ENCODE measurements around the gene FCRLB. TPM values are rescaled to one million over a fixed set of nuclear protein-coding genes. Genes with fewer than 3 reads are reported as not detected.

The FCRLB gene
- total RNA-seq, 1 donor from 2014 or later = 2.8 TPM

- no peaks in the 10 kb centered on the region for H3K4me1 ChIP-seq
- intact Hi-C loops (cut with DNase I) = no loop called here
- H3K4me3 ChIP-seq = no peak overlapping the region
- H3K9me3 ChIP-seq = no peaks in the 10 kb centered on the region
- DNase-seq = no peak
- ATAC-seq = no peak
- TF ChIP-seq, protein P1, sequence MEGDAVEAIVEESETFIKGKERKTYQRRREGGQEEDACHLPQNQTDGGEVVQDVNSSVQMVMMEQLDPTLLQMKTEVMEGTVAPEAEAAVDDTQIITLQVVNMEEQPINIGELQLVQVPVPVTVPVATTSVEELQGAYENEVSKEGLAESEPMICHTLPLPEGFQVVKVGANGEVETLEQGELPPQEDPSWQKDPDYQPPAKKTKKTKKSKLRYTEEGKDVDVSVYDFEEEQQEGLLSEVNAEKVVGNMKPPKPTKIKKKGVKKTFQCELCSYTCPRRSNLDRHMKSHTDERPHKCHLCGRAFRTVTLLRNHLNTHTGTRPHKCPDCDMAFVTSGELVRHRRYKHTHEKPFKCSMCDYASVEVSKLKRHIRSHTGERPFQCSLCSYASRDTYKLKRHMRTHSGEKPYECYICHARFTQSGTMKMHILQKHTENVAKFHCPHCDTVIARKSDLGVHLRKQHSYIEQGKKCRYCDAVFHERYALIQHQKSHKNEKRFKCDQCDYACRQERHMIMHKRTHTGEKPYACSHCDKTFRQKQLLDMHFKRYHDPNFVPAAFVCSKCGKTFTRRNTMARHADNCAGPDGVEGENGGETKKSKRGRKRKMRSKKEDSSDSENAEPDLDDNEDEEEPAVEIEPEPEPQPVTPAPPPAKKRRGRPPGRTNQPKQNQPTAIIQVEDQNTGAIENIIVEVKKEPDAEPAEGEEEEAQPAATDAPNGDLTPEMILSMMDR (IDR thresholded peaks at IDR 0.05) = no peak
- no peaks in the 10 kb centered on the region for H3K36me3 ChIP-seq
- H3K27me3 ChIP-seq (ENCODE audit: low read depth) = no peaks in the 10 kb centered on the region
- H3K27ac ChIP-seq = no peak overlapping the region
Observed at GRCh38 chr1:161709373-161709772, 12.0 kb upstream of the FCRLB start.

DNA sequence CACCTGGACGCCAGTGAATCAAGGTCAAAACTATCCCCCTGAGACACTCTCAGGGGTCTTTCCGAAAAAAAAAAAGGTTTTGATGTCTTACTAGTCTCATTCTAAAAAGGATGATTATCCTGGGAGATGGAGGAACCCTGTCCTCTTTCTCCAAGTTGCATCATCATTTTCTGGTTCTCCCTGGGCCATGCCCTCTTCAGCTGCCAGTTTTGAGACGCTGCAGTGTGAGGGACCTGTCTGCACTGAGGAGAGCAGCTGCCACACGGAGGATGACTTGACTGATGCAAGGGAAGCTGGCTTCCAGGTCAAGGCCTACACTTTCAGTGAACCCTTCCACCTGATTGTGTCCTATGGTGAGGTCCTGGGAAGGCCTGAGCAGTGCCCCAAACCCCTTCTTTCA, 10.8 kb upstream of the FCRLB start:
- Histone ChIP-seq H3K27me3 (ENCODE audit: low read depth) (no peaks in the 10 kb centered on the region), H3K4me3 (no peak overlapping the region), H3K27ac (no peak overlapping the region), H3K4me1 (no peaks in the 10 kb centered on the region), H3K36me3 (no peaks in the 10 kb centered on the region), H3K9me3 (no peaks in the 10 kb centered on the region)
- intact Hi-C loops (cut with DNase I) = no loop called here
- DNase-seq (no peak), ATAC-seq (no peak)
- TF ChIP-seq, protein P1 (IDR thresholded peaks at IDR 0.05) = no peak

DNA sequence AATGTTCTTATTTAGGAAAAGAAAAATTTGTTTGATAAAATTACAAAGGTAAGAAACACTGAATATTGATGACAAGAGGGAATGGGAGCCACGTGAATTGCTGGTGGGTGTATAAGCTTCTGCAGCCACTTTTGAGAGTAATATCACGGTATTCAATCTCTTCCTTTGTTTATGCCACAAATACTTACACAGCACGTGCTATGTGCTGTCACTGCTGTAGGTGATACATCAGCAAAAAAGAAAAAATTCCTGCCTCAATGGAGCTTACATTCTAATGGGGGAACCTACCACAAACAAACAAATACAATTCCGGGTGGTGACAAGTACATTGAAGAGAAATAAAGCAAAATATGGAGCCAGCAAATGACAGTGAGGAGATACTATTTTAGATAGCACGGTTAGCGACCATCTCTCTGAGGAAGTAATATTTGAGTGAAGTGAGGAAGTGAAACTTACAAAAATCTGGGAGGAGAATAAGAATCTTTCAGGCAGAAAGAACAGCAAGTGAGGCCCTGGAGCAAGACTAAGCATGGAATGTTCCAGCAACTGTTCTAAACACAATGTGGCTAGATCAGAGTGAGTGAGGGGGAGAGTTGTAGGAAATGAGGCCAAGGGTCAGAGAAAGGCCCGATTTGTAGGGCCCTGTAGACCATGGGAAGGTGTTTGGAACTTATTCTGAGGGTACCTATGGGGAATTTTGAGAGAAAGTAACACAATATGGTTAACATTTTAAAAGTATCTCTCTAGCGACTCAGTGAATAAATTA, 2.6 kb upstream of the FCRLB start:
- Histone ChIP-seq H3K27me3 (ENCODE audit: low read depth) (peaks cover 7% of the 10 kb centered on the region), H3K4me1 (peaks cover 4% of the 10 kb centered on the region), H3K4me3 (no peak overlapping the region), H3K9me3 (no peaks in the 10 kb centered on the region), H3K36me3 (no peaks in the 10 kb centered on the region), H3K27ac (no peak overlapping the region)
- intact Hi-C loops (cut with DNase I) = no loop called here
- TF ChIP-seq, protein P1 (IDR thresholded peaks at IDR 0.05) = no peak
- DNase-seq (no peak), ATAC-seq (no peak)

DNA sequence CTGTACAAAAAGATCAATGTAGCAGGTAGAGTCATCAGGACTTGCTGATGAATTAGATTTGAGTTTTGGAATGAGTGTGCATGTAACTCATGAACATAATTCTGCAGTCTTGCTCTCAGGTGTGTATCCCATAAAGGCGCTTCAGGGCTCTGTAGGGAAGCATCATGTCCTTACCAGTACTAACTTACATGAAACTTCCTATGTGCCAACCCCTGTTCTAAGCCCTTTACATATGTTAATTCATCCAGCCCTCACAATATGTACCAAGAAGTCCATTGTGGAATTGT, 2.1 kb upstream of the FCRLB start:
- intact Hi-C loops (cut with DNase I) = no loop called here
- no peak for ATAC-seq
- H3K9me3 ChIP-seq = no peaks in the 10 kb centered on the region
- no peaks in the 10 kb centered on the region for H3K36me3 ChIP-seq
- peaks cover 7% of the 10 kb centered on the region for H3K27me3 ChIP-seq (ENCODE audit: low read depth)
- H3K4me1 ChIP-seq = peaks cover 4% of the 10 kb centered on the region
- no peak overlapping the region for H3K27ac ChIP-seq
- H3K4me3 ChIP-seq = no peak overlapping the region
- no peak for DNase-seq
- TF ChIP-seq, protein P1 (IDR thresholded peaks at IDR 0.05) = no peak

GRCh38 chr1:161720422-161720821, 922 bp upstream of the FCRLB start:
- Histone ChIP-seq H3K4me1 (peaks cover 9% of the 10 kb centered on the region), H3K4me3 (no peak overlapping the region), H3K36me3 (no peaks in the 10 kb centered on the region), H3K9me3 (no peaks in the 10 kb centered on the region), H3K27me3 (ENCODE audit: low read depth) (peaks cover 7% of the 10 kb centered on the region), H3K27ac (no peak overlapping the region)
- DNase-seq (no peak), ATAC-seq (no peak)
- TF ChIP-seq, protein P1 (IDR thresholded peaks at IDR 0.05) = no peak
- intact Hi-C loops (cut with DNase I) = no loop called here

All from lower lobe of right lung (tissue), 2 donors.